M059J (cell line): ENCODE results near the gene RIN3. TPM values are rescaled to one million over a fixed set of nuclear protein-coding genes. Genes with fewer than 3 reads are reported as not detected.

Experiments
- DNase-seq: peaks from one replicate; pipeline ENCODE4 v3.0.0-alpha.2; 2012; ENCODE audit warnings: low read depth
- total RNA-seq: library from RNA; depleted of rRNA; stranded (reverse); fragments of >200 nt; shearing (Covaris generic); gene quantifications from 2 replicates; pipeline ENCODE4 v1.2.3, GENCODE V29; 2014

Gene RIN3
- total RNA-seq, 1 experiment from 2014 or later = 1.1 TPM

GRCh38 chr14:92487513-92488133, 26.0 kb upstream of the RIN3 start:
- no peak for DNase-seq

- no peak for DNase-seq
Measured at GRCh38 chr14:92489394-92490238, 24.0 kb upstream of the RIN3 start.

GRCh38 chr14:92490239-92490959, 23.2 kb upstream of the RIN3 start:
- DNase-seq = no peak

DNA sequence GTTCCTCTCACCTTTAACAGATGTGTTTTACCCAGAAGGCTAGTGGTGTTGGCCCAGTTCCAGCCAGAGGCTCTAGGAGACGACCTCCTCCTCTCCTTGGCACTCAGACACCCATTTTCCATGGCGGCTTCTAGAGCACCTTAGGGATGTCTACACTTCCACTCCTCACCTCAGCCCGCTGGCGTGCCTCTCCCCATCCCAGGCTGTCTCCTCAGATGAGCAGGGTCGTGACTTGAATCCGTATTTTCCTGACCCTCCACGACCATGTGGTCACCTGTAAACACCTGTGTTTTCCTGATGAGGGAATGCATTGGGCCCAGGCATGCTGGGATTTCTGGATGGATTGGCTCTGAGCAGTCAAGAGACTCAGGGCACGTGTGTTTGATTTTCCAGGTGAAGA, 21.8 kb upstream of the RIN3 start:
- no peak for DNase-seq

GRCh38 chr14:92492258-92492657, 21.3 kb upstream of the RIN3 start:
- no peak for DNase-seq

GRCh38 chr14:92493024-92493423, 20.6 kb upstream of the RIN3 start:
- DNase-seq = no peak

DNA sequence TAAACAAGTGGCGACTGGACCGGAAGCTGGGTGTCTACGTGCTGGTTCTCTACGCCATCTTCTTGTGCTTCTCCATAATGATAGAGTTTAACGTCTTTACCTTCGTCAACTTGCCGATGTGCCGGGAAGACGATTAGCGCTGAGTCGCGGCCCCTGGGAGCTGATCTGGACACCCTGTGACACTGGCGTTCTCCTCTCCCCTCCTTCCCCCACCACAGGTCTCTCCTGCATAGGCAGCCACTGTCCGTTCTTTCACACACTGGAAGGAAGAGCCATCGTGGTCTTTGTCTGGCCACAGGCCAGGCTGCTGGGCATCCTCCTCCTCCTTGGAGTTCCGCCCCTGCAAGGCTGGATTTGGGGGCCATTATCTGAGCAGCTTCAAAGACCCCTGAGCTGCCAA, 20.1 kb upstream of the RIN3 start:
- no peak for DNase-seq

DNA sequence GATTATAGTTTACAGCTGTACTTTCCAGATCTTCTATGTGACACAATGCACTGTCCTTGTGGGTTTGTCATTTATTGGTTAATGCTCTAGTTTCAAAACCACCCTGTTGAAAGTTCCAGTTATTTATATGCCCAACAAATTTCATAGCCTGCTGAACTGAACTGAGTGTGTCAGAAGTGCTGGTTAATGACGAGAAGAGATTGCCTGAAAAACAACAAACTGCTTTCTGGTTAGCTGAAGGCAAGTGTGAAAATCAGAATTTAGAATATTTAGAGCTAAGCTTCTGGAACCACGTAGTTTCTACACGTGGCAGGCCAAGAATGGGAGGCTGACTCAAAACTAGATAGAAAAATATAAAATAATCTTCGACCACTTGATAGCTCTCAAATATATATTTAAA, 19.1 kb upstream of the RIN3 start:
- no peak for DNase-seq

DNA sequence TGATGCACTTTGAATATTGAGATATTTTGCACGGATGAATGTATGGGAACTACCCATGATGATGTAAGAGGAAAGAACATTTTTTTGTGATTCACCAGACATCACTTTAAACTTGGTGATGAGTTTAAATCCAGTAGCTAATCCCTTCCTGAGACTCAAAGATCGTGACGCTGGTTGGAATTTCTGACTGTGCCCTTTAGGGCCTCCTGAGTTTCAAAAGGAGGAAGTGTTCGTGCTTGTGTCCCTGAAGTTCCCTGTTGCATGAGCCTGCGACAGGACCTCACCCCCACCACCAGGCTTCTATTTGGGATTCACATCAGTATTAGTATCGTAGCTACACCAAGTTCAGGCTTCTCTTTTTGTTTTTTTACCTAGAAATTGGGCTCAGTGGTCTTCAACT, 18.6 kb upstream of the RIN3 start:
- DNase-seq = no peak

DNA sequence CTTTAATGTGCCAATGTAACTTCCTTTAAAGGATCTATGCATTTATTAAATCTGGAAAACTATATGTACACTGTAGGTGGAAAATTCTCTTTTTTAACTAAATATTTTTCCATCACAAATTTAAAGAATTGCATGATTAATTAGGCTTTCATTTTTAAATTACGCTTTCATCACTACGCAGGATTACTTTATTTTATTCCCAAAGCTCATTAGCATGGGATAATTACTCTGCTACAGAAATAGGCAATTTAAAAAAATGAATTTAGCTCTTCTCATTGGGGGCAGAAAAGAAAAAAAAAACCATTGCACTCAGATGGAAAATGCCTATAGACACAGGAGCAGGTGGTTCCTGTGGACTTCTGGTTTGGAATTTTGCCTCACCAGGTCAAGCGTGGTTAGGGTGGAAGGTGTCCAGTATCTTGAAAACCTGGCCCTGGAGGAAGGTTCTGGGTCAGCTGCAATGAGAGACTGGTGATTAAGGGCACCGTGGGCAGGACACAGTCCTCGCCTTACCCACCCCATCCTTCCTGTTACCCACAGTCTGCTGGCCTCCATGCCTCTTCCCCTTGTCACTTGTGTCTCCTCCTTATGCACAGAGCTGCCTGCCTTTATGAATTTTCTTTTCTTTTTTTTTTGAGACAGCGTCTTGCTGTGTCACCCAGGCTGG, 17.3 kb upstream of the RIN3 start:
- no peak for DNase-seq

- no peak for DNase-seq
Measured at GRCh38 chr14:92497391-92497790, 16.2 kb upstream of the RIN3 start.

GRCh38 chr14:92499234-92499633, 14.3 kb upstream of the RIN3 start:
- DNase-seq = no peak

DNA sequence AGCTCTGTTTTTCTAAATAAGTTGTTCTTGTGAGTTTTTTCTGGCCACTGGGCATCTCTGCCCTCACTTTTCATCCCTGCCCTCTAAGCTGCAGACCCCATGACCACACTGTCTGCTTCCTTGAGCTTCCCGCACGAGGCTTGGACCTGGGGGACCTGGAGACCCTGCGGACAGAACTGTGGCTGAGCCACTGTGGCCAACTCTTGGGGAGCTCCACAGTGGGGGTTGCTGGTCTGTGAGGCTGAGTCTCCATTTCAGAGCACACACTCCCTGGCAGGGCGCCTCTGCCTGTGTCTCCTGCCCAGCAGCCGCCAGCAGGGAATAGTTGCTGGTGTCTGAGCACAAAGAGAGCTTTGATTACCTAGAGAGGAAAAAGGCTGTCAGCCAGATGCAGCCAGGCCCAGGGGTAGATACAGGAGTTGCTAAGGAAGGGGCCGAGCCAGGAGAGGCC, 13.1 kb upstream of the RIN3 start:
- DNase-seq = peak; percentile 18

DNA sequence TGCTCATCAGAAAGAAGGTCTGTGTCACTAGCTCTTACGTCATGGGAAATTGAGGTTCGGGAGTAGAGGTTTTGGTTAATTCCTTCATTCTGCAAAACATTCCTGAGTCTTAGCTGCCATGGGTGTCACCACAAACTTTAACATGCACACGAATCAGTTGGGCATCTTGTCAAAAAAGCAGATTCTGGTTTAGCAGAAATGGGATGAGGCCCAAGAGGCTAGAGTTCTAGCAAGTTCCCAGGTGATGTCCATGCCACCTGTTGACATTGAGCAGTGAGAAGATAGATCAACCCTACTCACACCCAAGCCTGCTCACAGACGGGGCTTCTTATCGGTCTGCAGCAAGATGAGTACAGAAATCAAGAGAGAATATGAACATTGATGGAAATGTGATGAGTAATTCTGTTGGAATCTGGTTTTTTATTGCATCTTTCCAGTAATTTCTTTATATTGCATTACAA, 11.7 kb upstream of the RIN3 start:
- DNase-seq = peak; percentile 90

DNA sequence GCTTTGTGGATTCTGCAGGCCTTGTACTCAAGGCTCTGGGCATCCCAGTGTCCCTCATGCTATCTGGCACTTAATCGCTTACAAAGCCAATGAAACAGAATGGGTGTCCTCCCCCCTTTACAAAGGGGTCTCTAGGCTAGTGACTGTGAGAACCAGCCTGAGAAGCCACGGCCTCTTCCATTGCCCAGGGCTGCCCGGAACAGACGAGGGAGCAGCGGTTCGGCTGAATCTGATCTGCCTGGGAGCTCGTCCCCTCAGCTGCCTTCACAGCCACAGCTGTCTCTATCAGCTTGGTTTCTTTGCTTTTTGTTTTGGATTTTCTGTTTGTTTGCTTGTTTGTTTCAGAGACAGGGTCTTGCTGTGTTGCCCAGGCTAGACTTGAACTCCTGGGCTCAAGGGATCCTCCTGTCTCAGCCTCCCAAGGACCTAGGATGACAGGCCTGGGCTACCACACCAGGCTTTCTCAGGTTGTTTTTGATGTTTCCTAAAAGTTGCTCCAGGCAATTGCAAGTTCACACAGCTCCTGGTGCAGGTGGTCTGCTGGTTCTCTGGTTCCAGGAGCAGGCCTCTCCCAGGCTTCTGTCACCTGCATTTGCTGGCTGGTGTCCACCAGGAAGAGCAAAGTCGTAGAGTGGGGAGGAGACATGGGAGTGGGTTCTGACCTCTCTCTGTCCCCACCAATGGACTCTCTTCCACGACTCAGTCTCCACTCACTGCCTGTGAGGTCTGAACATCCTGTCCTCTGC, 10.9 kb upstream of the RIN3 start:
- no peak for DNase-seq

GRCh38 chr14:92503756-92504491, 9.7 kb upstream of the RIN3 start:
- peak; percentile 96 for DNase-seq

DNA sequence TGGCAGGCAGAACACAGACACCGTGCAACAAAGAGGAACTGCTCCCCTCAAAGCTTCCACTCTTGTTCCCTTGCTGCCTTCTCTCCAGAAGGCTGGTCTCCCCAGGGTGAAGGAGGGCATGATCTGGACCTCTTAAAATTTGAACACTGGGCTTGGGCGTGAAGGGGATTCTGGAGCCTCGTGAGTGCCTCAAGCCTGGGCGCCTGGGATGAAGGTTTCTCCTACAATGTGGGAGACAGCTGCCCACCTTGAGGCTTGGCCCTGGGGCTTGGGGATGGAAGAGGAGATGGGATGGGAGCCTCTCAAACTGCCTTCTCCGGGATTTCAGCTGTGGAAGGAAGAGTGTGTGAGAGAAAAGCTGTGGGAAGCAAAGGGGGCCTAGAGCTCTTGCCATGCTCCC, 7.8 kb upstream of the RIN3 start:
- DNase-seq = no peak

GRCh38 chr14:92506231-92506630, 7.3 kb upstream of the RIN3 start:
- no peak for DNase-seq

DNA sequence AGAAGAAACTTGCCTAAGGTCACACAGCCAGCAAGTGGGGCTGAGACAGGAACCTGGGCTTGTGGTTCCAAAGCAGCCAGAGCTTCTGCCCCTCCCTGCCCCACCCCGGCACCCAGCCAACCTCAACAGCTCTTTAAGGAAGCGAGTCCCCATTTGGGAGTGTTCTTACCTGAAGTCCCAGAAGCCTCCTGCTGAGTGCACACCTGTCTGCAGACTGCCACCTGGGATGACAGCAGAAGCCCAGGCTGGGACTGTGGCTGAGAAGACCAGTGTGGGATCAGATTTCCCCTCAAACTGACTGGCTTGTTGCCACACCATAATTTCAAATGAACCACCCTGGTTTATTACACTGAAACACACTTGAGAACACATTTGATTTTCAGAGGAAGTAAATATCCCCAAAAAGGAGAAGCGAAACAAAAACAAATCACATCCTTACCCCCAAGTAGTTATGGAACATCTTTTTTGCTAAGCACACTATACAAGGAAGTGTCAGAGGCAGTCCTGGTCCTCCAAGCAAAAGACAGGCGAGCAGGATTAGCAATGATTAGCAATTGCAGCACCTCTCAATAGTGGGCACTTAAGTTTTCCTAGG, 6.3 kb upstream of the RIN3 start:
- no peak for DNase-seq

- DNase-seq = peak; percentile 22
Measured at GRCh38 chr14:92510972-92511371, 2.6 kb upstream of the RIN3 start.
